Upper lobe of right lung (tissue), 1 donor: ENCODE results near the gene ZNF772. TPM values are rescaled to one million over a fixed set of nuclear protein-coding genes. Genes with fewer than 3 reads are reported as not detected.

ENCODE experiments used
- ATAC-seq: fragments of 200-7000 bp; cut with Tn5 transposase; one replicate; pipeline ENCODE4 v1.9.1; 2020; ENCODE audit warnings: mild to moderate bottlenecking, moderate library complexity
- DNase-seq: peaks from one replicate; pipeline ENCODE4 v3.0.0-alpha.2; 2020
- H3K27ac ChIP-seq: fragments of 200-600 bp; one replicate; pipeline ENCODE4 v1.8.0; 2022
- H3K27me3 ChIP-seq: fragments of 200-600 bp; one replicate; pipeline ENCODE4 v1.8.0; 2022; ENCODE audit warnings: mild to moderate bottlenecking
- H3K36me3 ChIP-seq: fragments of 200-600 bp; one replicate; pipeline ENCODE4 v1.8.0; 2022
- H3K4me1 ChIP-seq: fragments of 200-600 bp; one replicate; pipeline ENCODE4 v1.8.0; 2022
- H3K4me3 ChIP-seq: fragments of 200-600 bp; one replicate; pipeline ENCODE4 v1.8.0; 2022; ENCODE audit warnings: mild to moderate bottlenecking
- H3K9me3 ChIP-seq: fragments of 200-600 bp; one replicate; pipeline ENCODE4 v1.8.0; 2022
- CTCF ChIP-seq: fragments of 200-600 bp; IDR thresholded peaks from one replicate; pipeline ENCODE4 v1.8.0; 2022; ENCODE audit warnings: antibody characterized with exemption
- intact Hi-C: fragments of 100-400 bp; cut with DNase I; formaldehyde crosslinking; loops from one replicate; pipeline ENCODE4 v1.11.0; 2022
- total RNA-seq: library from RNA; stranded (reverse); fragmentation: NEBNext Ultra II Directional; extraction: Animal tissue kit (Norgen Biotek cat#: 25700); gene quantifications from one replicate; pipeline ENCODE4 v1.2.1, GENCODE V29; 2021
- donor health status: DM: no; HTN: yes; CAD: no; lungs with severe emphysema.

The ZNF772 gene
- total RNA-seq, 1 donor from 2014 or later: 6.6 TPM

- H3K4me3 ChIP-seq: no peak overlapping the region
- ATAC-seq: peak; percentile 39
- DNase-seq: no peak
- no peak overlapping the region for H3K27ac ChIP-seq
- no peaks in the 10 kb centered on the region for H3K4me1 ChIP-seq
- no peaks in the 10 kb centered on the region for H3K27me3 ChIP-seq
- TF ChIP-seq CTCF: peak; percentile 24
- intact Hi-C loops: no loop called here
- H3K9me3 ChIP-seq: peaks cover 68% of the 10 kb centered on the region
- no peaks in the 10 kb centered on the region for H3K36me3 ChIP-seq
Measured at GRCh38 chr19:57465680-57466381, 11.5 kb downstream of the ZNF772 start.

- no peaks in the 10 kb centered on the region for H3K4me1 ChIP-seq
- no peak overlapping the region for H3K27ac ChIP-seq
- H3K9me3 ChIP-seq: peaks cover 6% of the 10 kb centered on the region
- intact Hi-C loops: no loop called here
- no peak for DNase-seq
- no peak overlapping the region for H3K4me3 ChIP-seq
- no peaks in the 10 kb centered on the region for H3K27me3 ChIP-seq
- no peaks in the 10 kb centered on the region for H3K36me3 ChIP-seq
- no peak for TF ChIP-seq CTCF
- no peak for ATAC-seq
Measured at GRCh38 chr19:57452307-57452706, 25.1 kb downstream of the ZNF772 start.

- Histone ChIP-seq H3K4me1 (no peaks in the 10 kb centered on the region), H3K27ac (no peak overlapping the region), H3K4me3 (no peak overlapping the region), H3K27me3 (no peaks in the 10 kb centered on the region), H3K9me3 (peaks cover 47% of the 10 kb centered on the region), H3K36me3 (no peaks in the 10 kb centered on the region)
- TF ChIP-seq CTCF: no peak
- ATAC-seq (no peak), DNase-seq (no peak)
- intact Hi-C loops: no loop called here
Measured at GRCh38 chr19:57443121-57443696, 34.2 kb downstream of the ZNF772 start.

- TF ChIP-seq CTCF: no peak
- intact Hi-C loops: no loop called here
- H3K4me1 ChIP-seq: no peaks in the 10 kb centered on the region
- no peak overlapping the region for H3K27ac ChIP-seq
- no peaks in the 10 kb centered on the region for H3K36me3 ChIP-seq
- DNase-seq (no peak), ATAC-seq (no peak)
- H3K27me3 ChIP-seq: no peaks in the 10 kb centered on the region
- H3K9me3 ChIP-seq: peaks cover 45% of the 10 kb centered on the region
- no peak overlapping the region for H3K4me3 ChIP-seq
Measured at GRCh38 chr19:57441979-57442752, 35.2 kb downstream of the ZNF772 start.

- no peak for TF ChIP-seq CTCF
- H3K4me1 ChIP-seq: peaks cover 8% of the 10 kb centered on the region
- H3K4me3 ChIP-seq: no peak overlapping the region
- DNase-seq: no peak
- intact Hi-C loops: no loop called here
- no peaks in the 10 kb centered on the region for H3K27me3 ChIP-seq
- ATAC-seq: no peak
- H3K27ac ChIP-seq: no peak overlapping the region
- H3K36me3 ChIP-seq: no peaks in the 10 kb centered on the region
- peaks cover 13% of the 10 kb centered on the region for H3K9me3 ChIP-seq
Measured at GRCh38 chr19:57438925-57439324, 38.4 kb downstream of the ZNF772 start.
